HG02981 (cell line): ENCODE measurements around the gene PIGZ.
A peak's percentile ranks its signal among the peaks of the same experiment; 100 is the strongest.
"Not testable (repeated sequence)": the region's sequence is repeated elsewhere in the genome, so short reads cannot be mapped to it uniquely, and the experiment has no call there.

Experiments used
- ATAC-seq: cut with Tn5 transposase; IDR thresholded peaks from one replicate; pipeline ENCODE4 v1.9.1; 2021; ENCODE audit warnings: mild to moderate bottlenecking, moderate library complexity; ENCODE audit not compliant: unreplicated experiment

The PIGZ gene

GRCh38 chr3:196954832-196955231, 13.8 kb downstream of the PIGZ start:
- no peak for ATAC-seq

GRCh38 chr3:196951371-196951770, 17.3 kb downstream of the PIGZ start:
- no peak for ATAC-seq

- no peak for ATAC-seq
Observed at GRCh38 chr3:196949750-196950149, 18.9 kb downstream of the PIGZ start.

- no peak for ATAC-seq
Observed at GRCh38 chr3:196949285-196949619, 19.4 kb downstream of the PIGZ start.

GRCh38 chr3:196948442-196949284, 20.0 kb downstream of the PIGZ start:
- no peak for ATAC-seq

GRCh38 chr3:196947860-196948441, 20.7 kb downstream of the PIGZ start:
- no peak for ATAC-seq

- ATAC-seq = no peak
Observed at GRCh38 chr3:196947136-196947859, 21.3 kb downstream of the PIGZ start.

GRCh38 chr3:196944037-196944790, 24.4 kb downstream of the PIGZ start:
- not testable (repeated sequence) for ATAC-seq

GRCh38 chr3:196942915-196943277, 25.7 kb downstream of the PIGZ start:
- ATAC-seq = peak; percentile 11

GRCh38 chr3:196942226-196942914, 26.3 kb downstream of the PIGZ start, which contains the start of gene NCBP2:
Gene NCBP2 (minus strand): TSS chr3:196942528. CDS start chr3:196942503, 25 bp downstream.
- ATAC-seq = peak; percentile 90

GRCh38 chr3:196941729-196942225, 26.9 kb downstream of the PIGZ start:
- ATAC-seq = peak; percentile 14

GRCh38 chr3:196938576-196938975, 30.1 kb downstream of the PIGZ start:
- ATAC-seq = no peak

GRCh38 chr3:196938124-196938523, 30.5 kb downstream of the PIGZ start:
- no peak for ATAC-seq

- ATAC-seq = no peak
Observed at GRCh38 chr3:196936288-196936687, 32.3 kb downstream of the PIGZ start.

GRCh38 chr3:196932600-196932999, 36.0 kb downstream of the PIGZ start:
- no peak for ATAC-seq

GRCh38 chr3:196931828-196932587, 36.6 kb downstream of the PIGZ start:
- no peak for ATAC-seq

- ATAC-seq = no peak
Observed at GRCh38 chr3:196931157-196931556, 37.5 kb downstream of the PIGZ start.

- no peak for ATAC-seq
Observed at GRCh38 chr3:196927571-196928453, 40.8 kb downstream of the PIGZ start.

GRCh38 chr3:196920733-196921132, 47.9 kb downstream of the PIGZ start:
- no peak for ATAC-seq
